BE2C (cell line): Measurements from ENCODE around the gene MPRIP.

Experiments
- DNase-seq: peaks from one replicate; pipeline ENCODE4 v3.0.0-alpha.2; 2020
- H3K27me3 ChIP-seq: fragments of 250-450 bp; sonication (Bioruptor Pico); 2 replicates; pipeline ENCODE4 v1.5.1; 2020; ENCODE audit warnings: mild to moderate bottlenecking
- H3K36me3 ChIP-seq: fragments of 250-450 bp; sonication (Bioruptor Pico); 2 replicates; pipeline ENCODE4 v1.5.1; 2020; ENCODE audit warnings: mild to moderate bottlenecking
- H3K4me1 ChIP-seq: fragments of 250-450 bp; sonication (Bioruptor Pico); 2 replicates; pipeline ENCODE4 v1.5.1; 2020
- H3K4me3 ChIP-seq: 2 replicates; pipeline ENCODE4 v1.5.1; 2011; ENCODE audit warnings: low read depth, low read length
- H3K9me3 ChIP-seq: fragments of 250-450 bp; sonication (Bioruptor Pico); 2 replicates; pipeline ENCODE4 v1.5.1; 2020
- TF ChIP-seq, protein P1 (sequence below): IDR thresholded peaks from 2 replicates; pipeline ENCODE4 v1.5.1; 2012; ENCODE audit warnings: mild to moderate bottlenecking, low read depth, low read length

The MPRIP gene

GRCh38 chr17:17206124-17206912 is 164.1 kb downstream of the MPRIP start, which contains the start of gene PLD6:
PLD6 (minus strand) TSS chr17:17206333; CDS start chr17:17206286, 47 bp downstream.
- Histone ChIP-seq H3K36me3 (peaks cover 18% of the 10 kb centered on the region), H3K4me3 (peak within 1 kb of the TSS; percentile 63), H3K27me3 (no peaks in the 10 kb centered on the region), H3K9me3 (no peaks in the 10 kb centered on the region), H3K4me1 (no peaks in the 10 kb centered on the region)
- TF ChIP-seq, protein P1, sequence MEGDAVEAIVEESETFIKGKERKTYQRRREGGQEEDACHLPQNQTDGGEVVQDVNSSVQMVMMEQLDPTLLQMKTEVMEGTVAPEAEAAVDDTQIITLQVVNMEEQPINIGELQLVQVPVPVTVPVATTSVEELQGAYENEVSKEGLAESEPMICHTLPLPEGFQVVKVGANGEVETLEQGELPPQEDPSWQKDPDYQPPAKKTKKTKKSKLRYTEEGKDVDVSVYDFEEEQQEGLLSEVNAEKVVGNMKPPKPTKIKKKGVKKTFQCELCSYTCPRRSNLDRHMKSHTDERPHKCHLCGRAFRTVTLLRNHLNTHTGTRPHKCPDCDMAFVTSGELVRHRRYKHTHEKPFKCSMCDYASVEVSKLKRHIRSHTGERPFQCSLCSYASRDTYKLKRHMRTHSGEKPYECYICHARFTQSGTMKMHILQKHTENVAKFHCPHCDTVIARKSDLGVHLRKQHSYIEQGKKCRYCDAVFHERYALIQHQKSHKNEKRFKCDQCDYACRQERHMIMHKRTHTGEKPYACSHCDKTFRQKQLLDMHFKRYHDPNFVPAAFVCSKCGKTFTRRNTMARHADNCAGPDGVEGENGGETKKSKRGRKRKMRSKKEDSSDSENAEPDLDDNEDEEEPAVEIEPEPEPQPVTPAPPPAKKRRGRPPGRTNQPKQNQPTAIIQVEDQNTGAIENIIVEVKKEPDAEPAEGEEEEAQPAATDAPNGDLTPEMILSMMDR, result no peak
- DNase-seq, result peak; percentile 93

DNA sequence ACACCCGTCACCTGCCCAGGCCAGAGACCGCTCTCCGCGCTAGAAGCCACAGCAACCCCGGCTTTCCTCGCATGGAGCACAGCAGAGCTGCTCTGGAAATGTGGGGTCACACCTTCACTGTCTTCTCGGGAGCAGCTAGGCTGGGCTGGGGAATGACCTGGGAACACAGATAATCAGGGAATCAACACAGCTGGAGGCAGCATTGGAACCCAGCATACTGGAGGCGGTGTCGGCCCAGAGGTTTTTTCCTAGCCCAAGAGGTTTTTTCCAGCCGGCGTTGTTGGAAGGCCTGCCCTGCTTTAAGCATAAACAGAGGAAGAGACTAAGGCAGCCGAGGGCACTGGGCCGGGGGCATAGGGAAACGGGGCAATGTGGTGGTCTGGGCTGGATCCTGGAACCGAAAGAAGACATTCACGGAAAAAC is 164.7 kb downstream of the MPRIP start:
- DNase-seq, result no peak
- Histone ChIP-seq H3K36me3 (peaks cover 16% of the 10 kb centered on the region), H3K9me3 (no peaks in the 10 kb centered on the region), H3K4me3 (no peak overlapping the region), H3K4me1 (no peaks in the 10 kb centered on the region), H3K27me3 (no peaks in the 10 kb centered on the region)
- TF ChIP-seq, protein P1, result no peak

- DNase-seq, result no peak
- TF ChIP-seq, protein P1, result no peak
Measured at GRCh38 chr17:17207998-17208397, 165.7 kb downstream of the MPRIP start.

GRCh38 chr17:17213775-17214174 is 171.5 kb downstream of the MPRIP start:
- no peak for DNase-seq
- Histone ChIP-seq H3K9me3 (no peaks in the 10 kb centered on the region), H3K36me3 (0 out of 2 replicates have a peak, but pooled peaks cover 3% of the 10 kb centered on the region), H3K4me3 (no peak overlapping the region), H3K27me3 (no peaks in the 10 kb centered on the region), H3K4me1 (no peaks in the 10 kb centered on the region)
- TF ChIP-seq, protein P1, result no peak

More at GRCh38 chr17:17207998-17208397, 165.7 kb downstream of the MPRIP start:
- no peak overlapping the region for H3K4me3 ChIP-seq
- H3K27me3 ChIP-seq, result no peaks in the 10 kb centered on the region
- H3K4me1 ChIP-seq, result no peaks in the 10 kb centered on the region
- no peaks in the 10 kb centered on the region for H3K9me3 ChIP-seq
- H3K36me3 ChIP-seq, result peaks cover 5% of the 10 kb centered on the region; the same call in 1 of the 2 replicates

DNA sequence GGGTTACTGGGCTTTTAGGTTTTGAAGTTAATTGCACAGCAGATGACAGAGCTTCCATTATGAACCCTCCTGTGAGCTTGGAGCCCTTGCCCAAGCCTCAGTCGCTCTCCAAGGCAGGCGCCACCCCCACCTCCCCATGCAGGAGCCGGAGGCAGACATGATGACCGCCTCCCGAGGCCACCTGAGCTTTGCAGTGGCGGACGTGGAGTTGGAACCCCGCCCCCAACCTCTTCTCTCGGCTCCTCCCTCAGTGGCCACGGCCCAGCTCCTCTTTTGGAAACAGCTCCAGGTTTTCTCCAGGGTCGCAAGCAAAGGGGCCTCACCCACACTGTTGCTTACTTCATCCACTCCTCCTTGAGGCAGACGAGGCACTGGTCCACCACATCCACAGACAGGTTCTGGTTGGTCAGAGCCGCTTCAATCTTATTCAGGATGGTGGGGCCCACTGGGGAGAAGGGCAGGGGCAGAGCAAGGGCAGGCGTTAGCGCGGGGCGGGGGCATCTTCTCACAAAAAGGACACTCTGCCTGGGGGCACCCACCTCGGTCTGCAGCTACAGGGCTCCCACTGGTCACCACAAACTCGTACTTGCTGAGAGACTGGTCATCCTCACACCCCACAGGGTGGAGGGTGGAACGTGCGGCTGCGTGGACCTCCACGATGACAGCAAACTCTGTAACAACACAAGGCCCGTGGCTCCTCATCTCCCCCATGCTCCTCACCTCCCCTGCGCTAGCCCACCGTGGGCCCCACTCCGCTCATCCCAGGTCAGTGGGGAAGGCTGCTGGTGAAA is 172.6 kb downstream of the MPRIP start:
- Histone ChIP-seq H3K4me3 (no peak overlapping the region), H3K27me3 (no peaks in the 10 kb centered on the region), H3K36me3 (0 out of 2 replicates have a peak, but pooled peaks cover 3% of the 10 kb centered on the region), H3K9me3 (no peaks in the 10 kb centered on the region), H3K4me1 (no peaks in the 10 kb centered on the region)
- TF ChIP-seq, protein P1, result no peak
- no peak for DNase-seq

DNA sequence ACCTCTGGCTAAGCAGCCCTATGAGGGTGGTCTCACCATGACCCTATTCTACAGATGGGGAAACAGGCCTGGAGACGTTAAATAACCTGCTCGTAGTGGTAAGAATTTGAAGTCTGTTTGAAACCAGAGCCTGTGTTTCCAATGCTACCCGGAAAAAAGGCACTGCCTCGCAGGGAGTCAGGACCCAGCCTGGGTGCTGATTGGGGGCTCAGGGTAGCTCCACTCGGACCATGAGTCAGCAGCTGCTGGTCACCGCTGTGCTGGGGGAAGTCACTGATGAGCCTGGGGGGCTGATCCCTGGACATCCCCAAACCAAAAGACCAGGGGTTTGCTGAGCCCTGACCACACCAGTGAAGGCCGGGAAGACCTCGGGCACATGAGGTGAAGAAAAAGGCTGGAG is 173.3 kb downstream of the MPRIP start:
- Histone ChIP-seq H3K36me3 (0 out of 2 replicates have a peak, but pooled peaks cover 3% of the 10 kb centered on the region), H3K9me3 (no peaks in the 10 kb centered on the region), H3K27me3 (no peaks in the 10 kb centered on the region), H3K4me3 (no peak overlapping the region), H3K4me1 (no peaks in the 10 kb centered on the region)
- TF ChIP-seq, protein P1, result no peak
- no peak for DNase-seq
